CD1c-positive myeloid dendritic cell (primary cell): ENCODE measurements around the gene PRDM1.
"Not testable (repeated sequence)": the region's sequence is repeated elsewhere in the genome, so short reads cannot be mapped to it uniquely, and the experiment has no call there.

Experiments
- DNase-seq: peaks from one replicate; pipeline ENCODE4 v3.0.0-alpha.2; 2016; ENCODE audit errors: extremely low spot score

The PRDM1 gene

DNA sequence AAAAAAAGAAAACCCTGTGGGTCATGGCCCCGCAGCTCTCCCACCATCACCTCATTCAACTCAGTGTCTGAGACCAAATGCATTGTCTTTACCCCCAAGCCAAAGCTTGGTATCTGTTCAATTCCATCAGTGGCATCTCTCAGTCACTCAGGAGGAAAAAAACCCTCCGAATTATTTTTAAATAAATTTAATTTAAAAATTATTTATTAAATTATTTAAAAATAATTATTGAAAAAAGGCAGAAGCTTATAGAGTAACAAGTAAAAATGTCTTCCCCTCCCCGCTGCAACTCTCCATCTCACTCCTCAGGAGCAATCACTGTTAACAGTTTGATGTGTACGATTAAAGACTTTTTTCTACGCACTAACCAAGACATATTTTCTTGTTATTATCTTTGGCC, 50.7 kb downstream of the PRDM1 start:
- DNase-seq = no peak

GRCh38 chr6:106138151-106138550, 52.0 kb downstream of the PRDM1 start:
- DNase-seq = no peak

DNA sequence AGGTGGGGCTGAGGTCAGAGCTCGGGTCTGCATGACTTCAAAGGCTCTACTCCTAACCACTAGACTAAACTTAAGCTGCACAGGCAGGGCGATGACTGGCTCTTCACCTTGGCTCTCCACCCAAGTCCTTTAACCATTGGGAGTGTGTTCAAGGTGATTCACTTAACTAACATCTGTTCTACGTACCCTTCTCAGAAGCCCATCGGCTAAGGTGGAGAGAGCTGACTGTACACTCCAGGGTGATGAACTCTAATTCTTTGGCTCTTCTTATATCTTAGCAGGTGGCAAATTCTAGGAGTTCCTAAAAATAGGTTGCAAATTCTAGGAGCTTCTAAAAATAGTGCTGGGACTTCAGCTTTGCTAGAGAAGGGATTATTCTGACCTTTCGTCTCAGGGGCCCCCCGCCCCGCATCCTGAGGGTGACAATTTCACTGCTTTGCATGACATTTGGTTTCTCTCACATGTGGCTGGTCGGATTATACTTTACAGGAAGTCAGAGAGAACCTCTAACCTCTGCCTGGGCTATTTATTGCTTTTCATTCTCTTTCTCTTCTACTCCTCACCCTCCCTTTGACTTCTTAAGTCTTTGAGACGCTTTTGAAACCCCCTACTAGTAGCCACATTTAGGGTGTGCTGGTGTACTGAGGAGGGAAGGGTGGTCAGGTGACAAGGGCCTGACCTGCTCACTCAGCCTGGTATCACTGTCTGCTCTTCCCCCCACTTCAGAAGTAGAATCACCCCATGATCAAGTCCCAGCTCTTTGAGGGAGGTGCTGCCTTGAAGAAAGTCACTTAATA, 55.5 kb downstream of the PRDM1 start:
- no peak for DNase-seq

DNA sequence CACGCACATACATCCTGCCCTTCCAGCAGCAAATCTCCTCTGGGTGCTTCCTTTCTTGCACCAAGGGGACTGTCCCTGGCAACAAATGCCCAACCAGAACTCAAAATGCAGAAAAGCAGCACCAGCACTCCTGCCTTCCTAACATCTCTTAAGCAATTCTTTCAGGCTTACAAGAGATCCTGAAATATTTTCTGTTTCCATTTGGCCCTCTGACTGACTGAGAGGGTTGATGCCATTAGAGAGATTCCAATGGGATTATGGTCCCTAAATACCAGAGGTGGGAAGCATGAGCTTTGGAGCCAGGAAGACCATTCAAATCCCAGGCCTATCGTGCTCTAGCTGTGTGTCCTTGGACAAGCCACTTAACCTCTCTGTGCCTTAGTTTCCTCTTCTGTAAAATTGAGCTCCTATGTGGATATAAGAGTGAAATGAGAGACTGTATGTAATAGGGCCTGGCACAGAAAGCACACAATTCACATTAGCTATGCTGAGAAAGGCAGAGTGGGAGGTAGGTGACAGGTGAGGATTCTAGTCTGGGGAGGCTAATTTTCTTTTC, 56.8 kb downstream of the PRDM1 start:
- DNase-seq = no peak

DNA sequence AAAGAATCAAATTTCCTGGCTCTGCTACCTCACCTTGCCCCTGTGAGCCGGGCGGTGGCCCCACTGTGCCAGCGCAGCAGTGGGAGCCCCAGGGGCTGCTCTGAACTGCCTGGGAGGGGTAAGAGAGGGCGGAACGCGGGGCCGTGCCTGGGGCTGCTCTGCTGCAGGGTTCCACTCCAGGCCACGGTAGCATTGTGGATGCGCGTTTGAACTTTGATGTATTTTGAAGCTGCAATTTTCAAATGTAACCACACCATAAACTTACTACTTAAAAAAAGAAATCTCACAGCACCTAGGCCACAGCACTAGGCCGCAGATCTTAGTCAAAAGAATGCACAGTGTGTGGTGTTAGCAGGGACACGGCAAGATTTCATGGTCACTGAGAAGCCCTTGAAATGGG, 57.5 kb downstream of the PRDM1 start:
- DNase-seq = no peak

DNA sequence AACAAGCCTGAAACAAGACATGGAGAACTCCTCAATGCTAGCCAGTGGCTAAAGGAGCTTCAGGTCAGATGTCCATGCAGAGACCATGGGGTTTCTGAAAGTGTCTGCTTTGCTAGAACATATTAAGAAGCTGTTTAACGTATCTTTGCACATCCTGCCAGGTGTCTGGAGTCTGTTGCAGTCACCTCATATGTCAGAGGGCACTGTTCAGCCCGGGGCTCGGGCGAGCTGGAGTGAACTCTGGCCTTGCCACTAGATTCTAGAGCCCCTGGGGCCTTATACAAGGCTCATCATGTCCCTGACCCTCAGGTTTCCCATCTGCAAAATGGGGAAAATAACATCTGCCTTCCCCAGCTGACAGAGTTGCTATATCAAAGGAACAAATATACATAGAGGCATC, 59.0 kb downstream of the PRDM1 start:
- DNase-seq = no peak

DNA sequence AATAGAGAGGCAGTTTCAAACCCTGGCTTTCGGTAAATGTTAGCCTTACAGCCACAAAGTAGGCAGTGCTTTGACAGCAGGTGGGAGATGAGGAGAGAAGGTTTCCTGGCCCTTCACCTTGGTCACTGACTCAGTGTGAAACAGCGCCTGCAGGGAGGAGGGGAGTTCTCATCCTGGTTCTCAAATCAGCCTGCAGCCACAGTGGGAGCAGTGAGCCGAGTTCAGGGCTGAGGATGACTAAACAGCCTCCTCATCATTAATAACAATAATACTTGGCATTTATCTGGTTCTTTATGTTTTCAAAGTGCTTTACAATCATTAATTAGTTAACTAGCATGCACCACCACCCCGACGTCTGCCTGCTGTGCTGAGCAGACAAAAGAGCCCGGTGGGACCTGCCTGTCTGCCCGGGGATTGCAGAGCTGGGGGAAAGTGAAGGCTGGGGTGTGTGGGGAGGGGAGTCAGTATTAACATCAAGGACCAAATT, 59.6 kb downstream of the PRDM1 start:
- DNase-seq = no peak

DNA sequence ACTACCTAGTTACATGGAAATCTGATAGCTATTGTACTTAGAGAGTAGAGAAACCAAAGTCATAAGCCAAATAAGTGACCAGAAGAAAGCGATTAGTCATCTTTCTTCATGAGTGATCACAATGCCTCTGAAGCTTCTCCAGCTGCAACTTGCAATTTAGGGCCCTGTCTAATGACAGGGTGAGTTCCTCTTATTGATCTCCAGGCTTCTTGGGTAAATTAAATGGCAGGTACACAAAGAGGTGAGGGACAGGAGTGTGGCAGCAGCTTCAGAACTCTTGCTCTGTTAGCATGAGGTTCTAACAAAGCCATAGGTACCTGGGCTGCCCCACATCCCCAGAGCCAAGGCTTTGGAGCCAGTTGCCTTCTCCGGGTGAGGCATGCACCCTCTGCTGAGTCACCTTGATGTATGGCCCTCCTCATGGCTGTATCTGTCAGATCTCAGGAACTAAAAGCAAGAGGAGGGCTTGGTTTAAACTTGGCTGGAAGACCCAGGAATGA, 60.8 kb downstream of the PRDM1 start:
- DNase-seq = no peak

DNA sequence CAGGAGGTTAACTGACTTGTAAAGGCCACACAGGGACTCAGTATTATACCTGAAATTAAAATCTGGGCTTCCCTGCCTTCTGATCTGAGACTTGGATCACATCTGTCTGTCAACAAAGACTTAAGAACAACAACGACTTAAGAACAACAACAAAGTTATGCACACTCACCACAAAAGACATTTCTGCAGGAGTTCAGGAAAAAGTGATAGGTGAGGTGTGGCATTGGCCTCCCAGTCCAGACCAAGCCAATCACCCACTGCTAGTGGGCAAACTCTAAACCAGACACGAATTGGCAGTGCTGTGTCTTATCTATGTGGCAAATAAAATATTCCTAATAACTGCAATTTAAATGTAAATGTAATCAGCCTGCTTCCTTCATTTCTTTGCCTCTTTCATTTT, 61.3 kb downstream of the PRDM1 start:
- DNase-seq = no peak

GRCh38 chr6:106149472-106150069, 63.4 kb downstream of the PRDM1 start:
- no peak for DNase-seq

DNA sequence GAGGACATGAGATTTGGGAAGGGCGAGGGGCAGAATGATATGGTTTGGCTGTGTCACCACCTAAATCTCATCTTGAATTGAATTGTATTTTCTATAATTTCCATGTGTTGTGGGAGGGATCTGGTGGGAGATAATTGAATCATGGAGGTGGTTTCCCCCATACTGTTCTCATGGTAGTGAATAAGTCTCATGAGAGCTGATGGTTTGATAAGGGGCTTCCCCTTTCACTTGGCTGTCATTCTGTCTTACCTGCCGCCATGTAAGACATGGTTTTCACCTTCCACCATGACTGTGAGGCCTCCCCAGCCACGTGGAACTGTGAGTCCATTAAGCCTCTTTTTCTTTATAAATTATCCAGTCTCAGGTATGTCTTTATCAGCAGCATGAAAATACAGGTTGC, 66.3 kb downstream of the PRDM1 start:
- not testable (repeated sequence) for DNase-seq

- no peak for DNase-seq
Measured at GRCh38 chr6:106152952-106153351, 66.8 kb downstream of the PRDM1 start.

- DNase-seq = no peak
Measured at GRCh38 chr6:106154326-106154725, 68.2 kb downstream of the PRDM1 start.

DNA sequence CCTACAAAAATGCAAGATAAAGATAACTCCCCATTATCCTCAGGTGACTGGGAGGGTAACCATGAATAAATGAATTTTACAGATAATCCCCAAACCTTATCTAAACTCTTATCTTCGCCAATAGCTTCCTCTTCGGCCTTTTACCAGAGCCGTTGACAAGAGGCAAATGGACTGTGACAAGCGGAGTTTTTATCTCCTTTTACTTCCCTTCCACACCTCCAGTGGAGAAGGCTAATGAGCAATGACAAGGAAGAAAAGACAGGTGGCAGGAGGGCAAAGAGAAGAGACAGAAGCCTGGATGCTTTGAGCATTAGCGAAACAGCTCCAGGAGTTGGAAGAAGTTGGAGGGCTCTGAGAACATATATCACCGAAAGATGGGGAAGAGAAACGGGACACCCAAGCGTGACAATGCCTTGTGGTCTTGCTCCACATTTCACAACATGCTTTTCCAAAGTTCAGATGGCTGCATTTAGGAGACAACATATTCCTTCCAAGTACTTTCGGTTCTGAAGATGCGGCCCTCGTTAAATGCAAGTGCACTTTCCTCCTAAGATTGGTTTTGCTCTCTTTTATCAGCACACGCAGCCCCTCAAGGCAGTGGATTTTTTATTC, 69.2 kb downstream of the PRDM1 start:
- peak; percentile 78 for DNase-seq

- DNase-seq = no peak
Measured at GRCh38 chr6:106156413-106156812, 70.3 kb downstream of the PRDM1 start.

DNA sequence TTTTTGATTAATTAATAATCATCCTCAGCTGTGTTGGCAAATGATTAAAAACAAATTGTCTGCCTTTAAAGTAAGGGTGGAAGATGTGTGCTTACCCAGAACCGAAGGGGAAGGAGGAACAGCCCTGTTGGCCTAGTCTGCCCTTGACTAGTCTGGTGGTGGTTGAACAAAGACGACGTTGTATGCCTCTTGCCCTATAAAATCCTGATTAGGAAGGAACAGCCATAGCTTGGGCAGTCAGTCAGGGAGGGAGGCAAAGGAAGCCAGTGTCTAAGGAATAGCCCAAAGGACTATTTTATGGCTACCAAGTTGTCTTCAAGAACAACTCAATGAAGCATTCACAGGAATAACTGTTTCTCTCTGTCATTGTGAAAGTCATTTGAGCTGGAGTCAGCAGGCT, 70.7 kb downstream of the PRDM1 start:
- no peak for DNase-seq

- no peak for DNase-seq
Measured at GRCh38 chr6:106158816-106159215, 72.7 kb downstream of the PRDM1 start.
